Activated CD8-positive, alpha-beta memory T cell treated with anti-CD3 and anti-CD28 coated beads for 48 hours (primary cell): ENCODE data around the gene CASP8.

Experiments
- DNase-seq, 3 experiments: peaks; one replicate each; pipeline ENCODE4 v3.0.0-alpha.2; 2020; ENCODE audit warnings: low read depth in 2 of 3, low spot score in 2 of 3

Gene CASP8

GRCh38 chr2:201242571-201243277 lies 17.6 kb upstream of the CASP8 start:
- no peak for DNase-seq

- no peak for DNase-seq
Observed at GRCh38 chr2:201244829-201245228, 15.5 kb upstream of the CASP8 start.

- no peak for DNase-seq
Observed at GRCh38 chr2:201246280-201246679, 14.1 kb upstream of the CASP8 start.

GRCh38 chr2:201248288-201248844 lies 12.0 kb upstream of the CASP8 start:
- no peak for DNase-seq

GRCh38 chr2:201249889-201250288 lies 10.4 kb upstream of the CASP8 start:
- no peak for DNase-seq

- no peak for DNase-seq
Observed at GRCh38 chr2:201250741-201251140, 9.6 kb upstream of the CASP8 start.

- no peak for DNase-seq
Observed at GRCh38 chr2:201254081-201254730, 6.1 kb upstream of the CASP8 start.

GRCh38 chr2:201255408-201256033 lies 4.8 kb upstream of the CASP8 start:
- no peak for DNase-seq

GRCh38 chr2:201256082-201256481 lies 4.3 kb upstream of the CASP8 start:
- DNase-seq: no peak

GRCh38 chr2:201257381-201257955 lies 2.9 kb upstream of the CASP8 start:
- no peak for DNase-seq

GRCh38 chr2:201257956-201258665 lies 2.2 kb upstream of the CASP8 start:
- peak; percentile 57 to 65 (median 63) for DNase-seq

GRCh38 chr2:201258666-201259615 lies 1.4 kb upstream of the CASP8 start:
- DNase-seq: no peak

- DNase-seq: peak in 2 of 3 experiments; percentile 27
Observed at GRCh38 chr2:201261471-201261870, 1.1 kb downstream of the CASP8 start.

GRCh38 chr2:201261906-201262305 lies 1.6 kb downstream of the CASP8 start:
- no peak for DNase-seq

GRCh38 chr2:201262718-201263117 lies 2.4 kb downstream of the CASP8 start:
- DNase-seq: no peak

GRCh38 chr2:201263779-201264178 lies 3.4 kb downstream of the CASP8 start:
- no peak for DNase-seq

- no peak for DNase-seq
Observed at GRCh38 chr2:201264472-201265173, 4.3 kb downstream of the CASP8 start.

- no peak for DNase-seq
Observed at GRCh38 chr2:201266629-201267028, 6.3 kb downstream of the CASP8 start.

- no peak for DNase-seq
Observed at GRCh38 chr2:201267278-201268030, 7.1 kb downstream of the CASP8 start.
